ENCODE data around the gene TMEM242. TPM values are rescaled to one million over a fixed set of nuclear protein-coding genes. Genes with fewer than 3 reads are reported as not detected.

Gene TMEM242
- total and polyA plus RNA-seq, 9 donors = 5.5 to 12.1 (median 10.1) TPM

DNA sequence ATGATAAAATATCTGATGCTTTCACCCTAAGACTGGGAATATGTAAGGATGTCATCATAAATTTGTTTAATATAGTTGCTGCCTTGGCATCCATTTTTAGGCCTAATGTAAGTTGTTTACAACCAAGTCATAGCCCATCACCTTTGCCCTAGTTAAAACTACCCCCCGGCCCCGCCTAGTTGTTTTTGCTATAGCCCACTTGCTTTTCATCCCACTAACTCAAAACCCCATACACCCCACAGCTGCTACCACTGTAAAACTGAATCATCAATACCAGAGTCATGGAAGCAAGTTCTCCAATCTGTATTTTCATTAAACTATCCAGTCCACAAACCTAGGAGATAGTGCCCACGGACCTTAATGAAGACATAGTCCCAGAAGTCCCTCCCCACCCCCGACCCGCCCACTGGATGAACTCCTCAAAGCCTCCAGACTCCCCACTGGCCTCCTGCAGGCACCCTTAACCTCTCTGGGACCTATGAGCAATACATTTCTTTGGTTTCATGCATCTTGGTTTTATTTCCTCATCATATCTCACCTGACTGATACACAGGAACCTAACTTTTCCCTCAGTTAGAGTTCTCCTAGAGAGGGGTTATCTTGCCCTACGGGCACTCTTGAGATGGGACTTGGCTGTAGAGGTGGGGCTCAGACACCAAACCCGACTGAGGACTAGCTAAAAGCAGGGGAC, 45.2 kb upstream of the TMEM242 start:
- DNase-seq = no peak
- Histone ChIP-seq H3K4me3 (no peak overlapping the region), H3K27me3 (no peaks in the 10 kb centered on the region), H3K9me3 (no peaks in the 10 kb centered on the region), H3K36me3 (no peaks in the 10 kb centered on the region), H3K4me1 (ENCODE audit: insufficient read depth) (no peaks in the 10 kb centered on the region), H3K27ac (no peak overlapping the region)
- TF ChIP-seq, protein P1, sequence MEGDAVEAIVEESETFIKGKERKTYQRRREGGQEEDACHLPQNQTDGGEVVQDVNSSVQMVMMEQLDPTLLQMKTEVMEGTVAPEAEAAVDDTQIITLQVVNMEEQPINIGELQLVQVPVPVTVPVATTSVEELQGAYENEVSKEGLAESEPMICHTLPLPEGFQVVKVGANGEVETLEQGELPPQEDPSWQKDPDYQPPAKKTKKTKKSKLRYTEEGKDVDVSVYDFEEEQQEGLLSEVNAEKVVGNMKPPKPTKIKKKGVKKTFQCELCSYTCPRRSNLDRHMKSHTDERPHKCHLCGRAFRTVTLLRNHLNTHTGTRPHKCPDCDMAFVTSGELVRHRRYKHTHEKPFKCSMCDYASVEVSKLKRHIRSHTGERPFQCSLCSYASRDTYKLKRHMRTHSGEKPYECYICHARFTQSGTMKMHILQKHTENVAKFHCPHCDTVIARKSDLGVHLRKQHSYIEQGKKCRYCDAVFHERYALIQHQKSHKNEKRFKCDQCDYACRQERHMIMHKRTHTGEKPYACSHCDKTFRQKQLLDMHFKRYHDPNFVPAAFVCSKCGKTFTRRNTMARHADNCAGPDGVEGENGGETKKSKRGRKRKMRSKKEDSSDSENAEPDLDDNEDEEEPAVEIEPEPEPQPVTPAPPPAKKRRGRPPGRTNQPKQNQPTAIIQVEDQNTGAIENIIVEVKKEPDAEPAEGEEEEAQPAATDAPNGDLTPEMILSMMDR (IDR thresholded peaks at IDR 0.05) = no peak
- TF ChIP-seq POLR2A (IDR thresholded peaks at IDR 0.05) (no peak), EP300 (IDR thresholded peaks at IDR 0.05) (no peak)
- intact Hi-C loops (cut with DNase I) = no loop called here
- WGBS, 3 donors = 70 to 79% (median 74%) methylated on average over 7 of the region's 7 CpGs

DNA sequence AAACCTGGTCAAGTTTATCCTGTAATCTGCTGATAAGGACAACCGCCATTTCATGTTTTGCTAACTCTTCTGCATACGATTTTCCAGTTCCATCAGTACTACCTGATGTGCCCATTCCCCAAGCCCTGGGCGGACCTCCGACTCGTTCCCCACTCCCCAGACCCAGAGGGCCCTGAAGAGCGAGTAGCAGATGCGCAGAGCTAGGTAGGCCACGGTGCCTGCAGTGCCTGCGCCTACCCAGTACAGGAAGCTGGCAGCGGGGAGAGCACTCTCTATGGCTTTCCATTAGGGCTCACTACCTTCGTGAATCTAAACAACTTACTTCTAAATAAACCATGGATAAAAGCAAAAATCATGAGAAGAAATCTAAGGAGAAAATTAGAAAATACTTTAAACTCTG, 43.3 kb upstream of the TMEM242 start:
- no peak overlapping the region for H3K4me3 ChIP-seq
- WGBS, 3 donors = 84 to 89% (median 88%) methylated on average over 11 of the region's 11 CpGs
- TF ChIP-seq POLR2A (IDR thresholded peaks at IDR 0.05) (no peak), EP300 (IDR thresholded peaks at IDR 0.05) (no peak)
- TF ChIP-seq, protein P1 (IDR thresholded peaks at IDR 0.05) = no peak
- H3K9me3 ChIP-seq = no peaks in the 10 kb centered on the region
- no peak for DNase-seq
- no peaks in the 10 kb centered on the region for H3K27me3 ChIP-seq
- no peaks in the 10 kb centered on the region for H3K36me3 ChIP-seq
- H3K4me1 ChIP-seq (ENCODE audit: insufficient read depth) = no peaks in the 10 kb centered on the region
- H3K27ac ChIP-seq = no peak overlapping the region
- intact Hi-C loops (cut with DNase I) = no loop called here

- no peaks in the 10 kb centered on the region for H3K4me1 ChIP-seq (ENCODE audit: insufficient read depth)
- intact Hi-C loops (cut with DNase I) = no loop called here
- no peaks in the 10 kb centered on the region for H3K9me3 ChIP-seq
- H3K27ac ChIP-seq = no peak overlapping the region
- no peaks in the 10 kb centered on the region for H3K36me3 ChIP-seq
- H3K4me3 ChIP-seq = no peak overlapping the region
- no peaks in the 10 kb centered on the region for H3K27me3 ChIP-seq
- 94 to 100% (median 95%) methylated on average over 1 of the region's 1 CpG for WGBS, 3 donors
- TF ChIP-seq POLR2A (IDR thresholded peaks at IDR 0.05) = no peak
- TF ChIP-seq EP300 (IDR thresholded peaks at IDR 0.05) = no peak
- TF ChIP-seq, protein P1 (IDR thresholded peaks at IDR 0.05) = no peak
- DNase-seq = no peak
Observed at GRCh38 chr6:157364705-157365104, 41.4 kb upstream of the TMEM242 start.

GRCh38 chr6:157361886-157362285, 38.6 kb upstream of the TMEM242 start:
- no peak for TF ChIP-seq EP300 (IDR thresholded peaks at IDR 0.05)
- TF ChIP-seq, protein P1 (IDR thresholded peaks at IDR 0.05) = no peak
- TF ChIP-seq POLR2A (IDR thresholded peaks at IDR 0.05) = no peak
- no peak overlapping the region for H3K4me3 ChIP-seq
- intact Hi-C loops (cut with DNase I) = no loop called here

More at GRCh38 chr6:157361886-157362285, 38.6 kb upstream of the TMEM242 start:
- Histone ChIP-seq H3K9me3 (no peaks in the 10 kb centered on the region), H3K27me3 (no peaks in the 10 kb centered on the region), H3K4me1 (ENCODE audit: insufficient read depth) (no peaks in the 10 kb centered on the region), H3K36me3 (no peaks in the 10 kb centered on the region), H3K27ac (no peak overlapping the region)
- 49 to 64% (median 56%) methylated on average over 3 of the region's 3 CpGs for WGBS, 3 donors
- DNase-seq = no peak

Measured in ovary (tissue), 9 donors.